DMS114 treated with DMSO at 0.1 percent for 48 hours (cell line): Measurements from ENCODE around the gene SFXN1.

ENCODE experiments used
- DNase-seq: peaks from one replicate; lab custom pipeline; 2025; ENCODE audit not compliant: unreplicated experiment; lab: John Stamatoyannopoulos, UW

The SFXN1 gene

DNA sequence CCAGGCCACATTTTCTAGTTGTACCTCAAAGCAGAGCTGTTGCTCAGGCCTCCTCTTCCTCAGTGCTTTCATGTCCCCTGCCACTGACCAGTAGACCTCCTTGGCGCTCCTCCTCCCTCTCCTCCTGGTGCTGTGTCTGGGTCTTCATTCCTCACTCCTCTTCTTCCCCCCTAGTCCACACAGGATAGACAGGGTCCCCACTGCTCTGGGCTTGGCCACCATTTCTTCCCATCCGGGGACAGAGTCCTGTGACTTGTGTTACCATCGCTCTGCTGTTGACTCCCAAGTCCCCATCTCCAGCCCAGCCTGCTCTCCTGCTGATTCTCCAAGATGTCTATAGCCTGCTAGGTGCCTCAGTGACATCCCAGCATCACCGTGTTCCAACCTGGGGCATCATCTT is 91.3 kb downstream of the SFXN1 start:
- DNase-seq = no peak

DNA sequence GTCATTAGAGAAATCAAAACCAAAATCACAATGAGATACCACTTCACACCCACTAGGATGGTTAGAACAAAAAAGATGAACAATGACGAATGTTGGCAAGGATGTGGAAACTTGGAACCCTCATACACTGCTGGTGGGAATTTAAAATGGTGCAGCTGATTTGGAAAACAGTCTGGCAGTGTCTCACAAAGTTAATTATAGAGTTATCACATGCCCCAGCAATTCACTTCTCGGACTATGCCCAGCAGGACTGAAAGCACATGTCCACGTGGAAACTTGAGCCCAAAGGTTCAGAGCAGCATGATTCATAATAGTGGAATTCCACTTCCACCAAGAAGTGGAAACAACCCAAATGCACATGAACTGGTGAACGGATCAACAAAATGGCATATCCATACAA is 94.5 kb downstream of the SFXN1 start:
- no peak for DNase-seq

DNA sequence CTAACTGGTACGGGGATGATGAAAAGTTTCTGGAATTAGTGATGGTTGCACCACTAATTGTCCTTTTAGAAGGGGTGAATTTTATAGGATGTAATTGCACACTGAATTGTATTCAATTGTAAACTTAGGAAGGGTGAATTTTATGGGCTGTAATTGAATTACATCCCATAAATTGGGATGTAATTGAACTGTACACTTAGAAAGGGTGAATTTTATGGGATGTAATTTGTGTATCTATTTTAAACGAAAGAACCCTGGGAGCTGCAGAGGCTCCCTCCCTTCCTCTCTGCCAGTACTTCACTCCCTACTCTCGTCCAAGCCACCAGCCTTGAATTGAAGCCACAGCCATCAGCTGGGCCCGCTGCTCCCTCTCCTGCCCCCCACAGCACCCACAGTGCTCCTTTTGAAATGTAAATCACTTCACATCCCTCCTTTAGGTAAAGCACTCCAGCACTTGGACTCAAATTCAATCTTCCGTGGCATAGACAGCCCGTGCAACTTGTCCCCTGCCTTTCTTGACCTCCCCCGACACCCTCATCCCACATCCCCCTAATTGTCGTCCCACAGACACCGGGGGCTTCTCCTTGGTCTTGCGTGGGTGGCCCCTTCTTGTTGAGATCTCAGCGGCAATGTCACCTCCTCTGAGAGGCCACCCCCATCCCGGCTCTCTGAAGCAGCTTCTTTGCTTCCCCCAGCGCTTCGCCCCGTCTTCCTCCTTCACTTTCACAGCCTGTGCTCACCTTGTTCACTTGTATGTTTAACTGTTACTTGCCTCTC is 95.3 kb downstream of the SFXN1 start:
- DNase-seq = no peak

DNA sequence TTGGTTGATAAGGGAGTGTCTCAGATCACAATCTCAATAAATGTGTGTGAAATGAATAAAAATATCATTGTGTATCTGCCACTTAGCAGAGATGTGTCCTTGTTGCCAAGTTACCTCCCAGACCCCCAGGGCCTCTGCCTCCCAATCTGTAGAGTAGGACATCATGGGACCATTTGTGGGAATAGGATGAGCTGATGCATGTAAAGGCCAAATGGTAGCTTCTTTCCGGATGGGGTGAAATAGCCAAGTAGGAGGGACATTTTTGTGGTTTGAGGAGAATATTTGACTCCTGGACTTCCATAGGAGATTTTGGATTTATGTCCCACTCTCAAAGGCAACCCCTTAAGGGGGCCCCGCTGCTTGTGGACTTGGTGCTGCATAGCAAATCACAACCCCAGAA is 96.9 kb downstream of the SFXN1 start:
- DNase-seq = no peak

DNA sequence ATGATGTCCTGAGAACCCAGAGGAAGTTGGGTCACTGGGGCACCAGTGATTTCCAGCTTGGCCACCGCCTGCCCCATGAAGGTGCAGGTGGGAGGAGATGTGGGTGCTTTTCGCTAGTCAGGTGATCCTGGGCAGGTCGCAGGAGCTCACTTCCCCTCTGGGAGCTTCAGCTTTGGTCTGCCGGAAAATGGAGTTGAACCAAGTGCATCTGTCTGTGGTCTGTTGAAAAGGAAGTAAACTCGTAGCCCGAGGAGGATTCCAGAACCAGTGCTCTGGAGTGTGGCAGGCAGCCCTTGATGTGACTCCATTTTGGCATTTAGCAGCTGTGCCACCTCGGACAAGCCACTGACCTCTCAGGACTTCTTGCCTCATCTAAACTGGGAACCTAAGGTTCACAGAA is 97.7 kb downstream of the SFXN1 start:
- no peak for DNase-seq

DNA sequence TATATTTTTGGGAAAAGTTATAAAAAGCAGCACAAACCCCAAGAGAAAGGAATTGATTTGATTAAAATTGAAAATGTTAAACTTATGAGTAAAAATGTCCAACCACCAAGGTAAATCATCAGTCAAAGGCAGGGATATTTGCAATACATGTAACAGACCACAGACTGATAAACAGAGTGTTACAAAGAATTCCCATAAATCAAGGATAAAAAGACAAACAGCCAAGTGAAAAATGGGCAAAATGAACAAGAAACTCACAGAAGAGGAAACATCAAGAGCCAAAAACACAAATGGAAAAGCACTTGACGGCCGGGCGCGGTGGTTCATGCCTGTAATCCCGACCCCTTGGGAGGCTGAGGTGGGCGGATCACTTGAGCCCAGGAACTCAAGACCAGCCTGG is 98.2 kb downstream of the SFXN1 start:
- DNase-seq = no peak
